Cardiac muscle cell (in vitro differentiated cells and primary cell): ENCODE measurements around the gene GOLGA7B. TPM values are rescaled to one million over a fixed set of nuclear protein-coding genes. Genes with fewer than 3 reads are reported as not detected.
A peak's percentile ranks its signal among the peaks of the same experiment; 100 is the strongest.

Experiments used
- DNase-seq, 2 donors: peaks; one replicate each; pipeline versions ENCODE4 v3.0.0 to v3.0.0-alpha.2; 2010 to 2017; ENCODE audit warnings: low read depth in 1 of 2, low spot score in 1 of 2
- H3K27ac ChIP-seq: fragments of 200-600 bp; sonication (generic); 2 replicates; pipeline ENCODE4 v1.5.1; 2016
- H3K27me3 ChIP-seq: fragments of 200-600 bp; sonication (generic); 2 replicates; pipeline ENCODE4 v1.6.0; 2016; ENCODE audit warnings: control low read depth
- H3K36me3 ChIP-seq: fragments of 200-600 bp; sonication (generic); 2 replicates; pipeline ENCODE4 v1.5.1; 2016; ENCODE audit warnings: control low read depth
- H3K4me1 ChIP-seq: fragments of 200-600 bp; sonication (generic); 2 replicates; pipeline ENCODE4 v1.8.1; 2017; ENCODE audit warnings: low read depth, mild to moderate bottlenecking, mixed run types
- H3K4me3 ChIP-seq: fragments of 200-600 bp; sonication (generic); 2 replicates; pipeline ENCODE4 v1.5.1; 2016; ENCODE audit warnings: mild to moderate bottlenecking
- H3K9me3 ChIP-seq: fragments of 200-600 bp; sonication (generic); 2 replicates; pipeline ENCODE4 v1.5.1; 2017; ENCODE audit warnings: low read depth, mild to moderate bottlenecking, control low read depth
- CTCF ChIP-seq: IDR thresholded peaks from 2 replicates; pipeline ENCODE4 v1.5.1; 2012; ENCODE audit warnings: low read depth, mild to moderate bottlenecking, low read length
- polyA plus RNA-seq: library from polyadenylated mRNA; unstranded; fragments of >200 nt; fragmentation: Nextera tagmentation; extraction: Ambion mirVana; gene quantifications from 2 replicates; pipeline ENCODE4 v1.2.1, GENCODE V29; 2016
- total RNA-seq: library from RNA; depleted of rRNA; stranded (reverse); fragments of >200 nt; gene quantifications from 2 replicates; pipeline ENCODE4 v1.2.3, GENCODE V29; 2016

Gene GOLGA7B
- total and polyA plus RNA-seq, 2 experiments from 2014 or later = 0.27 to 2.8 TPM

- no peak for DNase-seq
- Histone ChIP-seq H3K4me3 (no peak overlapping the region), H3K27ac (no peak overlapping the region), H3K9me3 (no peaks in the 10 kb centered on the region), H3K4me1 (no peaks in the 10 kb centered on the region), H3K36me3 (no peaks in the 10 kb centered on the region), H3K27me3 (no peaks in the 10 kb centered on the region)
- no peak for TF ChIP-seq CTCF
These were observed 26.8 kb downstream of the GOLGA7B start for GRCh38 chr10:97876402-97876801.

- no peak for TF ChIP-seq CTCF
- DNase-seq = no peak
- Histone ChIP-seq H3K4me1 (no peaks in the 10 kb centered on the region), H3K27ac (no peak overlapping the region), H3K27me3 (no peaks in the 10 kb centered on the region), H3K4me3 (no peak overlapping the region), H3K36me3 (no peaks in the 10 kb centered on the region), H3K9me3 (no peaks in the 10 kb centered on the region)
These were observed 29.6 kb downstream of the GOLGA7B start for GRCh38 chr10:97879241-97879640.

- DNase-seq = no peak
These were observed 30.5 kb downstream of the GOLGA7B start for GRCh38 chr10:97880109-97880508.

GRCh38 chr10:97882142-97883091 lies 32.8 kb downstream of the GOLGA7B start:
- Histone ChIP-seq H3K27me3 (no peaks in the 10 kb centered on the region), H3K9me3 (no peaks in the 10 kb centered on the region), H3K27ac (no peak overlapping the region), H3K4me1 (no peaks in the 10 kb centered on the region), H3K36me3 (no peaks in the 10 kb centered on the region), H3K4me3 (no peak overlapping the region)
- peak in 1 of 2 donors; percentile 88 for DNase-seq
- TF ChIP-seq CTCF = no peak

More at GRCh38 chr10:97880109-97880508, 30.5 kb downstream of the GOLGA7B start:
- Histone ChIP-seq H3K9me3 (no peaks in the 10 kb centered on the region), H3K27ac (no peak overlapping the region), H3K27me3 (no peaks in the 10 kb centered on the region), H3K36me3 (no peaks in the 10 kb centered on the region), H3K4me3 (no peak overlapping the region), H3K4me1 (no peaks in the 10 kb centered on the region)
- no peak for TF ChIP-seq CTCF

GRCh38 chr10:97883092-97883485 lies 33.4 kb downstream of the GOLGA7B start:
- Histone ChIP-seq H3K27me3 (no peaks in the 10 kb centered on the region), H3K9me3 (no peaks in the 10 kb centered on the region), H3K4me3 (no peak overlapping the region), H3K27ac (no peak overlapping the region), H3K4me1 (no peaks in the 10 kb centered on the region), H3K36me3 (no peaks in the 10 kb centered on the region)
- no peak for DNase-seq
- no peak for TF ChIP-seq CTCF
